ENCODE data around the gene ALDH3A1. TPM values are rescaled to one million over a fixed set of nuclear protein-coding genes. Genes with fewer than 3 reads are reported as not detected.

Gene ALDH3A1
- total RNA-seq, 1 donor from 2014 or later = not detected

GRCh38 chr17:19729900-19730299, 18.2 kb downstream of the ALDH3A1 start:
- Mint-ChIP-seq H3K4me1 (ENCODE audit: low read depth) (peaks cover 4% of the 10 kb centered on the region), H3K9me3 (no peaks in the 10 kb centered on the region), H3K4me3 (ENCODE audit: low read depth) (no peak overlapping the region)

DNA sequence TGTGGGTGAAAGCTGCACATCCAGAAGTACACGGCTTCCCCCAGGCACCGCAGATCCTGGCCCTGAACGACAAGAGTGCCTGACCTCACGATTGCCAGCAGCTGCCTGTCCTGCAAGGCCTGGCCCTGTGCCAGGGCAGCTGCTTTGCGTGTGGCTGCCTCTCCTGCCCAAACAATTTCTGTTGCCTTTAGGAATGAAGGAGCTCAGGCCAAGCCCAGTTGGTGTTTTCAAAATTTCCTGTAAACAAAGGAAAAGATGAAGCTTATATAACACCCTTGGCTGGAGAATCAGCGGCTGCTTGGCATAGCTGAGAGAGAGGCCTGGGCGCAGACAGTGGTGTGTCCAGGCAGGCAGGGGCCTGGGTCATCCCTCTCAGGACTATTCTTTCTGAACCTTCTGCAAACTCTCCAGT, 20.0 kb downstream of the ALDH3A1 start:
- H3K9me3 Mint-ChIP-seq = no peaks in the 10 kb centered on the region
- H3K36me3 Mint-ChIP-seq (ENCODE audit: low read depth) = no peaks in the 10 kb centered on the region
- H3K4me1 Mint-ChIP-seq (ENCODE audit: low read depth) = peaks cover 4% of the 10 kb centered on the region
- intact Hi-C loops (cut with micrococcal nuclease) = no loop called here
- peaks cover 9% of the 10 kb centered on the region for H3K27me3 Mint-ChIP-seq (ENCODE audit: low read depth)
- H3K4me3 Mint-ChIP-seq (ENCODE audit: low read depth) = no peak overlapping the region
- no peak overlapping the region for H3K27ac Mint-ChIP-seq
- no peak for DNase-seq (ENCODE audit: low spot score)

More at GRCh38 chr17:19729900-19730299, 18.2 kb downstream of the ALDH3A1 start:
- Mint-ChIP-seq H3K27me3 (ENCODE audit: low read depth) (peaks cover 9% of the 10 kb centered on the region), H3K36me3 (ENCODE audit: low read depth) (no peaks in the 10 kb centered on the region), H3K27ac (no peak overlapping the region)
- no peak for DNase-seq (ENCODE audit: low spot score)
- intact Hi-C loops (cut with micrococcal nuclease) = no loop called here

DNA sequence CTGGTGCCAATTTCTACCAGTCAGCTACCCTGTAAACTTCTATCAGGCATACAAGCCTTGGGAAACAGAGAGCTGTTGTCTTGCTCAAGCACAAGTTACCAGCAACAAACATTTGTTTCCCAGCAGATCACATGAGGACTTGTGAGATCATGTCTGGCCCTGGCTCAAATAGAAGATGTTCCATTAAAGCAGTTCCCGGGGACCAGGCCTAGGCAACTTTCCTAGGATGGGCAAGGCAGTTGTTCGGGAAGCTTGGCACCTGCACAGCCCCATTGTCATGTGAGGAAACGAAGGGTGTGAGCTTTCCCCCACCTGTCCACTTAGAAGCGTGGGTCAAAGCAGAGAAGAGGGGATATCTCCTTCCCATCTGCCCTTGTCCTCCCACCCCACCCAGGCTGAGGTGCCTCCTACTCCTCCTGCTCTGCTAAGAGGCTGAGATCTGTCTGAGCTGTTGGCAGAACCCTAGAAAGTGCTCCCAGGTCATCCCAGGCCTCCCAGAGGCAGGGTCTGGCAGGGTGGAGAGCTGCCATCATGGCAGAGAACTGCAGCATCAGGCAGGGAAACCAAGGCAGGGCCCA, 20.5 kb downstream of the ALDH3A1 start:
- Mint-ChIP-seq H3K36me3 (ENCODE audit: low read depth) (no peaks in the 10 kb centered on the region), H3K9me3 (no peaks in the 10 kb centered on the region), H3K4me1 (ENCODE audit: low read depth) (peaks cover 4% of the 10 kb centered on the region), H3K4me3 (ENCODE audit: low read depth) (no peak overlapping the region), H3K27me3 (ENCODE audit: low read depth) (peaks cover 9% of the 10 kb centered on the region), H3K27ac (no peak overlapping the region)
- DNase-seq (ENCODE audit: low spot score) = no peak
- intact Hi-C loops (cut with micrococcal nuclease) = no loop called here

- Mint-ChIP-seq H3K4me3 (ENCODE audit: low read depth) (no peak overlapping the region), H3K27ac (no peak overlapping the region), H3K36me3 (ENCODE audit: low read depth) (no peaks in the 10 kb centered on the region), H3K4me1 (ENCODE audit: low read depth) (peaks cover 4% of the 10 kb centered on the region), H3K9me3 (no peaks in the 10 kb centered on the region), H3K27me3 (ENCODE audit: low read depth) (peaks cover 9% of the 10 kb centered on the region)
- intact Hi-C loops (cut with micrococcal nuclease) = no loop called here
- no peak for DNase-seq (ENCODE audit: low spot score)
Measured at GRCh38 chr17:19726631-19727376, 21.3 kb downstream of the ALDH3A1 start.

DNA sequence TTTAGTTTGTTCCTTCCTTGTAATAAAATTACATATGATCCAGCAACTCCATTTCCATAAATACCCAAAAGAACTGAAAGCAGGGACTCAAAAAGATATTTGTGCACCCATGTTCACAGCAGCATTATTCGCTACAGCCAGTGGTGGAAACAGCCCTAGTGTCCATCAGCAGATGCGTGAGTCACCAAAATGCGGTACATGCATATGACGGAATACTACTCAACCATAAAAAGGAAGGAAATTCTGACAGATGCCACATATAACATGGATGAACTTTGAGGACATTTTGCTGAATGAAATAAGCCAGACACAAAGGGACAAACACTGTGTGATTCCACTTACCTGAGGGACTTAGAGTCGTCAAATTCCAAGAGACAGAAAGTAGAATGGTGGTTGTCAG, 22.6 kb downstream of the ALDH3A1 start:
- H3K9me3 Mint-ChIP-seq = no peaks in the 10 kb centered on the region
- intact Hi-C loops (cut with micrococcal nuclease) = no loop called here
- no peak overlapping the region for H3K27ac Mint-ChIP-seq
- H3K4me1 Mint-ChIP-seq (ENCODE audit: low read depth) = peaks cover 4% of the 10 kb centered on the region
- no peak overlapping the region for H3K4me3 Mint-ChIP-seq (ENCODE audit: low read depth)
- DNase-seq (ENCODE audit: low spot score) = no peak
- no peaks in the 10 kb centered on the region for H3K36me3 Mint-ChIP-seq (ENCODE audit: low read depth)
- H3K27me3 Mint-ChIP-seq (ENCODE audit: low read depth) = peaks cover 9% of the 10 kb centered on the region

GRCh38 chr17:19724501-19725420, 23.3 kb downstream of the ALDH3A1 start:
- H3K9me3 Mint-ChIP-seq = no peaks in the 10 kb centered on the region
- intact Hi-C loops (cut with micrococcal nuclease) = no loop called here
- no peak overlapping the region for H3K4me3 Mint-ChIP-seq (ENCODE audit: low read depth)
- peaks cover 9% of the 10 kb centered on the region for H3K27me3 Mint-ChIP-seq (ENCODE audit: low read depth)
- no peaks in the 10 kb centered on the region for H3K36me3 Mint-ChIP-seq (ENCODE audit: low read depth)
- no peak for DNase-seq (ENCODE audit: low spot score)
- H3K4me1 Mint-ChIP-seq (ENCODE audit: low read depth) = peaks cover 4% of the 10 kb centered on the region
- H3K27ac Mint-ChIP-seq = no peak overlapping the region

DNA sequence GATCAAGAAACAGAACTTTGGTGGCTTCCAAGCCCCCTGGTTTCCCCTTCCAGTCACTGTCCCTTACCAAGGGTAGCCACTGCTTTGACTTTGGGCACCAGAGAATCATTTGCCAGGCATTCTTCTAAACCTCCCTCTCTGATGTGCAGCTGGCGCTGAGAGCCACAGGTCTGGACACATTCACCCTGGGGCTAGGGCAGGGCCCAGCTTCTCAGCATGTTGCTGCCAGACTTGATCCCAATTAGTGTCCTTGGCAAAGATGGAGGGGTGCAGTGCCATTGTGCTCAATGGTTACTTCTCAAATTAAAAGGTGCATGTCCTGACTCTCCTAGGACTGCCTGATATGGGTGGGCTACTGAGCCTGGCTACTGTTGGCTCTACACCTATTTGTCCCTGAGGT, 24.1 kb downstream of the ALDH3A1 start:
- Mint-ChIP-seq H3K27me3 (ENCODE audit: low read depth) (peaks cover 9% of the 10 kb centered on the region), H3K4me1 (ENCODE audit: low read depth) (peaks cover 4% of the 10 kb centered on the region), H3K4me3 (ENCODE audit: low read depth) (no peak overlapping the region), H3K27ac (no peak overlapping the region), H3K9me3 (no peaks in the 10 kb centered on the region), H3K36me3 (ENCODE audit: low read depth) (no peaks in the 10 kb centered on the region)
- intact Hi-C loops (cut with micrococcal nuclease) = no loop called here
- DNase-seq (ENCODE audit: low spot score) = no peak

DNA sequence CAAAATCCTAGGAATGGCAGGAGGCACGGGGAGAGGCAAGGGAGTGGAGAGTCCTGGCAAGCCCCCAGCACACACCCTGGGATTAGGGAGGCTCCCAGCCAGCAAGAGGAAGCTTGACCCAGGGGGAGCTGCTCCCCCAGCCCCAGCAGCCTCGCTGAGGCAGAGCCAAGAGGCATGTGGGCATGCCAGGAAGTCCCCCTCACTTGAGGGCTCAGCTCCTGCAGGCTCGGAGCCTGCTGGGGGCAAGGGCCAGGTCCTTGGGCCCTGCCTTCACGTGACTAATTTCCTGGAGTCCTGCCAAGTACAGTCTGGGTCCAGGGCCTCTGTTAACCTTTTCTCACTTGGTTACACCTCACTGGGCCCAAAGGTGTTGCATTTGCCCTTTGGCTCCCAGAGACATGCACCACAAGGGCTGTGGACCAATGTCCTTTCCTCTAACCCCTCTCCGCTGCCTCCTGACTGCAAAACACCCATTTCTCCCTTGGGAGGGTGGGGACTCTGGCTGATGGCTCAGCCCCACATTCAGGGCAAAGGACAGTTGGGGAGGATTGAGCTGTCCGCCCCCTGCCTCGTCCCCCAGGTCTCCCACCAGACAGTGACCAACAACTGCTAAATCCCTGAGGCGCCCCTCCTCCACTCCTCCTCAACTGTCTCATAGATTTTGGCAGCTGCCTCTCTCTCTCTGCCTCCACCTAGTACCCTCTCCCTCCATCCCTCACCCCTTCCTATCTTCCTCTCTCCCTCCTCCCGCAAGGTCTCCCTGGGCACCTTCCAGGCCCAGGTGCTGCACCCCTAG, 27.3 kb downstream of the ALDH3A1 start:
- Mint-ChIP-seq H3K27me3 (ENCODE audit: low read depth) (peaks cover 9% of the 10 kb centered on the region), H3K4me3 (ENCODE audit: low read depth) (no peak overlapping the region), H3K27ac (no peak overlapping the region), H3K9me3 (no peaks in the 10 kb centered on the region), H3K4me1 (ENCODE audit: low read depth) (peaks cover 4% of the 10 kb centered on the region), H3K36me3 (ENCODE audit: low read depth) (no peaks in the 10 kb centered on the region)
- intact Hi-C loops (cut with micrococcal nuclease) = no loop called here
- DNase-seq (ENCODE audit: low spot score) = no peak

DNA sequence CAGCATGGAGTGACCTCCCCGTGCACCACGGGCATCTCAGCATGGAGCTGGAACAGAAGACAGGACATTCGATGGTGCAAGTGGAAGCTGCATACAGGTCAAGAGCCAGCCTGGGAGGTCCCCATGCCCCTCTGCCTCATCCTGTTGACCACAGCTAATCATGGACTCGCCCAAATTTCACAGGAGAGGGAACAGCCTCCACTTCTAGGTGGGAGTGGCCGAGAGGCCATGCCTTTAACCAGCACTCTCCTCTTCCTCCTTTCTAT, 28.0 kb downstream of the ALDH3A1 start:
- H3K36me3 Mint-ChIP-seq (ENCODE audit: low read depth) = no peaks in the 10 kb centered on the region
- no peak overlapping the region for H3K4me3 Mint-ChIP-seq (ENCODE audit: low read depth)
- intact Hi-C loops (cut with micrococcal nuclease) = no loop called here
- no peak overlapping the region for H3K27ac Mint-ChIP-seq
- peaks cover 2% of the 10 kb centered on the region for H3K4me1 Mint-ChIP-seq (ENCODE audit: low read depth)
- H3K9me3 Mint-ChIP-seq = no peaks in the 10 kb centered on the region
- peaks cover 3% of the 10 kb centered on the region for H3K27me3 Mint-ChIP-seq (ENCODE audit: low read depth)
- DNase-seq (ENCODE audit: low spot score) = no peak

- H3K4me3 Mint-ChIP-seq (ENCODE audit: low read depth) = no peak overlapping the region
- no peaks in the 10 kb centered on the region for H3K4me1 Mint-ChIP-seq (ENCODE audit: low read depth)
- H3K9me3 Mint-ChIP-seq = no peaks in the 10 kb centered on the region
- DNase-seq (ENCODE audit: low spot score) = no peak
- intact Hi-C loops (cut with micrococcal nuclease) = no loop called here
- no peaks in the 10 kb centered on the region for H3K27me3 Mint-ChIP-seq (ENCODE audit: low read depth)
- no peaks in the 10 kb centered on the region for H3K36me3 Mint-ChIP-seq (ENCODE audit: low read depth)
- no peak overlapping the region for H3K27ac Mint-ChIP-seq
Measured at GRCh38 chr17:19719355-19720209, 28.5 kb downstream of the ALDH3A1 start.

DNA sequence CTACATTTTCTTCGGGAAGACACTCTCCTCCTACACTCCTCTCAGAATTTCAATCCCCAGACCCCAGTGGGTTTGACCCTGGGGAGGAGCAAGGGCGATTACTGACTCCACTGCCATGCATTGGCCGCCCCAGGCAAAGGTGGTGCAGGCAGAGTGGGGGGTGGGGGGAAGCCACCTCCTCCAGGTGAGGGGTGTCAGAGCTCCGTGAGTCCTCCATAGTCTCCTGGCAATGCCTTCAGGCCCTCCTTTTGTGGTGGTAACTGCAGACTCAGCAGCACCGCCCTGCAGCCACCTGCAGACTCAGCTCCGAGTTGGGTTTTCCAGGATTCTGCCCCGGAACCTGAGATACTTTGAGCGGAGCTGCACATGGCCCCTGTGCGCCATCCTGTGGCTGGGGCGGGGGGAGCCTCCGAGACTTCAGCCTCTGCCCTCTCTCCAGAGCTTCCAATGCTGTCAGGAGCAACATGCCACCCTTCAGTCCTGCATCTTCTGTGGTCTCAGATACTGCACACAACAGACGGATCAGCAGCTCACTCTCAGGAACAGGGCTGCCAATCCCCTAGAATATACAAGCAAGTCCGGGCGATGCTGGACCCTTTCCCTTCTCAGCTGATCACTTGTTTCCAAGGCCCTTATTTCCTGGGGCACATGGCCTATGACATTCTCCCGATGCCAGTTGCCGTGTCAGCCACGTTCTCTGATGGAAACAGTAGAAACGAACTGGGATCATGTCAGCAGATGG, 29.3 kb downstream of the ALDH3A1 start:
- H3K4me3 Mint-ChIP-seq (ENCODE audit: low read depth) = no peak overlapping the region
- intact Hi-C loops (cut with micrococcal nuclease) = no loop called here

More for the DNA sequence above, 29.3 kb downstream of the ALDH3A1 start:
- no peak for DNase-seq (ENCODE audit: low spot score)
- no peak overlapping the region for H3K27ac Mint-ChIP-seq
- no peaks in the 10 kb centered on the region for H3K27me3 Mint-ChIP-seq (ENCODE audit: low read depth)
- H3K4me1 Mint-ChIP-seq (ENCODE audit: low read depth) = no peaks in the 10 kb centered on the region
- H3K9me3 Mint-ChIP-seq = no peaks in the 10 kb centered on the region
- no peaks in the 10 kb centered on the region for H3K36me3 Mint-ChIP-seq (ENCODE audit: low read depth)

Measured in activated T-helper 2 cell treated with anti-CD3 and anti-CD28 coated beads, Interferon-gamma antibody, Interleukin-2, Interleukin-4, amounts not matched to agents 10 μg/mL and 5 μg/mL and 100 μg/mL, durations not matched to agents 14 hours and 24 hours and 36 hours (primary cell).